Prostate gland (tissue), 2 donors: ENCODE results near the gene IL1A. TPM values are rescaled to one million over a fixed set of nuclear protein-coding genes. Genes with fewer than 3 reads are reported as not detected.

ENCODE experiments used
- DNase-seq: peaks from one replicate; pipeline ENCODE4 v3.0.0-alpha.2; 2019; ENCODE audit warnings: low spot score
- H3K27ac ChIP-seq, 2 donors: fragments of 200-600 bp; sonication (generic); 2 replicates each; pipeline ENCODE4 v1.5.1; 2017 to 2019
- H3K27me3 ChIP-seq: fragments of 200-600 bp; sonication (generic); replicated peaks from 2 replicates; pipeline ENCODE4 v1.5.1; 2019; ENCODE audit not compliant: insufficient read depth
- H3K36me3 ChIP-seq, 2 donors: fragments of 200-600 bp; sonication (generic); 1 replicate in 1 of 2; 2 replicates in 1 of 2; pipeline versions ENCODE4 v1.5.1 to v1.8.1; 2017 to 2019
- H3K4me1 ChIP-seq: fragments of 200-600 bp; sonication (generic); replicated peaks from 2 replicates; pipeline ENCODE4 v1.5.1; 2019
- H3K4me3 ChIP-seq, 2 donors: fragments of 200-600 bp; sonication (generic); 2 replicates each; pipeline ENCODE4 v1.5.1; 2017 to 2019
- H3K9me3 ChIP-seq: fragments of 200-600 bp; sonication (generic); 2 replicates; pipeline ENCODE4 v1.5.1; 2017
- CTCF ChIP-seq, 4 experiments: fragments of 200-600 bp in 2 of 4; fragments of 450-650 bp in 2 of 4; sonication (generic) in 2 of 4; IDR thresholded peaks; 1 replicate in 3 of 4; 2 replicates in 1 of 4; pipeline ENCODE4 v1.5.1; 2016 to 2019; ENCODE audit warnings: antibody characterized with exemption in 4 of 4, mild to moderate bottlenecking in 2 of 4, moderate library complexity in 2 of 4
- POLR2A ChIP-seq: fragments of 450-650 bp; IDR thresholded peaks from one replicate; pipeline ENCODE4 v1.6.1; 2016; ENCODE audit warnings: antibody characterized with exemption, mild to moderate bottlenecking
- POLR2AphosphoS5 ChIP-seq: sonication (generic); formaldehyde crosslinking; IDR thresholded peaks from one replicate; pipeline ENCODE4 v1.6.1; 2017; ENCODE audit warnings: antibody characterized with exemption
- WGBS: methylation state at CpG from one replicate; pipeline ENCODE4 v1.1.5; 2018; 5-methylcytosine and 5-hydroxymethylcytosine counted together
- intact Hi-C: fragments of 100-400 bp; cut with DNase I; formaldehyde crosslinking; loops from one replicate; pipeline ENCODE4 v1.14.2; 2022
- total RNA-seq, 2 donors: library from RNA; depleted of rRNA; stranded (reverse); fragments of >200 nt; gene quantifications; one replicate each; pipeline ENCODE4 v1.1.0, GENCODE V29; 2016

The IL1A gene
- total RNA-seq, 2 donors from 2014 or later = 27.4 TPM; not detected in 1

- H3K4me1 ChIP-seq = no peaks in the 10 kb centered on the region
- no peak for TF ChIP-seq CTCF (IDR thresholded peaks at IDR 0.05)
- TF ChIP-seq POLR2A = no peak
- no peak for TF ChIP-seq POLR2AphosphoS5
- no peak overlapping the region for H3K4me3 ChIP-seq
- no peaks in the 10 kb centered on the region for H3K27me3 ChIP-seq
- no peak overlapping the region for H3K27ac ChIP-seq
- no peaks in the 10 kb centered on the region for H3K36me3 ChIP-seq
- intact Hi-C loops = no loop called here
- whole genome bisulfite sequencing = 73% methylated on average over 3 of the region's 3 CpGs
- DNase-seq = no peak
- H3K9me3 ChIP-seq = no peaks in the 10 kb centered on the region
Measured at GRCh38 chr2:112776113-112776512, 8.2 kb downstream of the IL1A start.

GRCh38 chr2:112774536-112775285 is 9.6 kb downstream of the IL1A start:
- TF ChIP-seq CTCF (IDR thresholded peaks at IDR 0.05) (no peak), POLR2AphosphoS5 (no peak), POLR2A (no peak)
- intact Hi-C loops = no loop called here
- WGBS = 94% methylated on average over 3 of the region's 3 CpGs

GRCh38 chr2:112773556-112773955 is 10.7 kb downstream of the IL1A start:
- intact Hi-C loops = no loop called here
- no peak for DNase-seq
- Histone ChIP-seq H3K36me3 (no peaks in the 10 kb centered on the region), H3K27me3 (no peaks in the 10 kb centered on the region), H3K9me3 (no peaks in the 10 kb centered on the region), H3K4me1 (no peaks in the 10 kb centered on the region), H3K27ac (no peak overlapping the region), H3K4me3 (no peak overlapping the region)
- 79% methylated on average over 2 of the region's 2 CpGs for WGBS
- TF ChIP-seq POLR2A (no peak), POLR2AphosphoS5 (no peak)

More at GRCh38 chr2:112774536-112775285, 9.6 kb downstream of the IL1A start:
- no peaks in the 10 kb centered on the region for H3K4me1 ChIP-seq
- no peaks in the 10 kb centered on the region for H3K36me3 ChIP-seq
- no peaks in the 10 kb centered on the region for H3K27me3 ChIP-seq
- H3K9me3 ChIP-seq = no peaks in the 10 kb centered on the region
- no peak overlapping the region for H3K27ac ChIP-seq
- no peak for DNase-seq
- no peak overlapping the region for H3K4me3 ChIP-seq

- no peaks in the 10 kb centered on the region for H3K4me1 ChIP-seq
- no peak for DNase-seq
- H3K27ac ChIP-seq = no peak overlapping the region
- no peaks in the 10 kb centered on the region for H3K9me3 ChIP-seq
- H3K27me3 ChIP-seq = no peaks in the 10 kb centered on the region
- no peaks in the 10 kb centered on the region for H3K36me3 ChIP-seq
- 37% methylated on average over 2 of the region's 2 CpGs for WGBS
- intact Hi-C loops = no loop called here
- H3K4me3 ChIP-seq = no peak overlapping the region
- TF ChIP-seq POLR2AphosphoS5 = no peak
Measured at GRCh38 chr2:112772911-112773475, 11.3 kb downstream of the IL1A start.

- intact Hi-C loops = no loop called here
- DNase-seq = no peak
- Histone ChIP-seq H3K36me3 (no peaks in the 10 kb centered on the region), H3K4me1 (no peaks in the 10 kb centered on the region), H3K9me3 (no peaks in the 10 kb centered on the region), H3K4me3 (no peak overlapping the region), H3K27ac (no peak overlapping the region), H3K27me3 (no peaks in the 10 kb centered on the region)
- 76% methylated on average over 4 of the region's 4 CpGs for WGBS
- TF ChIP-seq POLR2A (no peak), CTCF (IDR thresholded peaks at IDR 0.05) (no peak), POLR2AphosphoS5 (no peak)
Measured at GRCh38 chr2:112772322-112772721, 12.0 kb downstream of the IL1A start.

GRCh38 chr2:112768432-112768831 is 15.9 kb downstream of the IL1A start:
- WGBS = 79% methylated on average over 1 of the region's 1 CpG
- no peaks in the 10 kb centered on the region for H3K9me3 ChIP-seq
- H3K4me1 ChIP-seq = no peaks in the 10 kb centered on the region
- no peak overlapping the region for H3K27ac ChIP-seq
- no peak overlapping the region for H3K4me3 ChIP-seq
- intact Hi-C loops = no loop called here
- DNase-seq = no peak
- H3K27me3 ChIP-seq = no peaks in the 10 kb centered on the region
- no peak for TF ChIP-seq POLR2A
- no peak for TF ChIP-seq CTCF (IDR thresholded peaks at IDR 0.05)
- TF ChIP-seq POLR2AphosphoS5 = no peak
- no peaks in the 10 kb centered on the region for H3K36me3 ChIP-seq
